GM21526 (cell line): ENCODE measurements around the gene NTN1.

Source experiments
- ATAC-seq: cut with Tn5 transposase; IDR thresholded peaks from one replicate; pipeline ENCODE4 v1.9.1; 2021; ENCODE audit warnings: moderate library complexity; ENCODE audit not compliant: unreplicated experiment, low FRiP score

The NTN1 gene

DNA sequence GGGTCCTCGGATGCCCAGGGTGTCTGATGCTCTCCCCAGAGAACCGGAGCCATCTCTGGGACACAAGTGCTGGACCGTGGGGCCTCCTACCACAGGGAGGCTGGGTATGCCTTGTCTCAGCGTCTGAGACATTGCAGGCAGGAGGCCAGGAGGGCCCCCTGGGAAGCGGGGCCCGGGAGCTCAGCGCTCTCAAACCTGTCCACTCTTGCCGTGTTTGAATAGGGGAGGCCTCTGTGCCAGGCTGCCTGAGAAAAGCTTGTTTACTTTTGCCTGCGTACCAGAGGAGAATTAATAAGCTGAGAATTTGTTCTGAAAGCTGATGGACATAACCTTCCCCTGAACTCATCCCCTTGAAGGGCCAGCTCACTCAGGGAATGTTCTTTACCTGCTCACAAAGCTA, 163.8 kb downstream of the NTN1 start:
- no peak for ATAC-seq

DNA sequence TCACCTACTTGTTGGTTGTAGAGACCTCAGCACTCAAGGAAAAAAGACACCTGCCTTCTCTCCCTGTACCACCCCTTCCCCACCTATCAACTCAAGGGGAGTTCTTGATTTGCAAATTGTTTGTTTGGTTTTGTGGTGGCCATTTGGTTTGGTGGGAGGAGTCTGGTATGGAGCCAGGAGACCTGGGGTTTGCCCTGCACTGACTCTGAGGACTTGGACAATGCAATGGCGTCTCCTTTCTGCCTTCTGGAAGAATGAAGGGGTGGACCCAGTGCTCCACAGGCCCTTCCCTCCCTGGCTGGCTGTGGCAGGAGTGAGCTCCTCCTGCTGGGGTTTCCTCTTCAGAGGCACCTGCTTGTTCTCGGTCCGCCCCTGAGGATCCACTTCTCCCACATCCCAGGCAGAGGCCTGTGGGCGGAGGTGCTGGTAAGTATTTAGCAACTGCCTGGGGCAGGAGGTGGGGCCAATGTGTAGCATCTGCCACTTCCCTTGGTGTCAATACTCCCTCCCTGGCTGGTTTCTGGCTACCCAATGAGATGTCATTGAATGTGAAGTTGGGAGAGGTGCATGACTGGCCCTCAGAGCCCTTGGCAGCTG, 164.5 kb downstream of the NTN1 start:
- no peak for ATAC-seq

DNA sequence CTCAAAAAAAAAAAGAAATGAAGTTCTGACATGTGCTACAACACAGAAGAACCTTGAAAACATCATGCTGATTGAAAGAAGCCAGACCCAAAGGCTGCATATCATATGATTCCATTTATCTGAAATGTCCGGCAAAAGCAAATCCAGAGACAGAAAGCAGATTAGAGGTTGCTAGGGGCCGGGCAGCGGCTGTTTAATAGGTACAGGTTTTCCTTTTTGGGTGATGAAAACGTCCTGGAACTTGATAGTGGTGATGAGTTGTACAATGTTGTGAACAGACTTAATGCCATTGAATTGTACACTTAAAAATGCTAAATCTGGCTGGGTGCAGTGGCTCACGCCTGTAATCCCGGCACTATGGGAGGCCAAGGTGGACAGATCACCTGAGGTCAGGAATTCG, 166.5 kb downstream of the NTN1 start:
- ATAC-seq, result no peak

DNA sequence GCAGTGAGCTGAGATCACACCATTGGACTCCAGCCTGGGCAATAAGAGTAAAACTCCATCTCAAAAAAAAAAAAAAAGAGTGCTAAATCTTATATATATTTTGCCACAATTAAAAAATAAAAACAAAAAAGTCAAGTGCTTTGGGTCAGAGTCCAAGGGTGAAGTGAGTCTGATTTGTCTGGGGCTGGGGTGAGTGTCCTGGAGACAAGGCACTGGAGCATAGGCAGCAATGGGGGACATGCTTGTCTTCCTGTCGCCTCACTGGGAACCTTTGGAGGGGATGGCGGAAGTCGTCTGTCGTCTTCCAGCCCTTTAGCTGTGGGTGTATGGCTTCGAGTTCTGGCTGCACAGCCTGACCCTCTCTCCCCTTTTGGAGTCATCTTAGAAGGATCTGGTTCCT, 167.1 kb downstream of the NTN1 start:
- ATAC-seq, result no peak

DNA sequence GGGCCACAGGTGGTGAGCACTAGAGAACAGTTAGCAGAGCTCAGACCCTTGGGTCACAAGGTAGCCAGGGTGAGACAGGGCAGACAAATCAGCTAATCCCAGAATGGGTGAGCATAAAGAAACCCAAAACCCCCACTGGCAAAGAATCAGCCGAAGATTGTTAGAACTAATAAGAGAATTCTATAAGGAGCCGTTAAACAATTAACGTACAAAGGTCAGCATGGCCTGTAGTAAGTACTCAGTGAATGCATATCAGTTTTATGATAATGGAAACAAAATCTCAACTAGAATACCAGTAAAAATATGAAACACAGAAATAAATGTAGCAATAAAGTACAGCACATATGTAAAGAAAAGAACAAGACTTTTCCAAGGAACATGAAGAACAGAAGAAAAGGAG, 168.6 kb downstream of the NTN1 start:
- ATAC-seq, result no peak

DNA sequence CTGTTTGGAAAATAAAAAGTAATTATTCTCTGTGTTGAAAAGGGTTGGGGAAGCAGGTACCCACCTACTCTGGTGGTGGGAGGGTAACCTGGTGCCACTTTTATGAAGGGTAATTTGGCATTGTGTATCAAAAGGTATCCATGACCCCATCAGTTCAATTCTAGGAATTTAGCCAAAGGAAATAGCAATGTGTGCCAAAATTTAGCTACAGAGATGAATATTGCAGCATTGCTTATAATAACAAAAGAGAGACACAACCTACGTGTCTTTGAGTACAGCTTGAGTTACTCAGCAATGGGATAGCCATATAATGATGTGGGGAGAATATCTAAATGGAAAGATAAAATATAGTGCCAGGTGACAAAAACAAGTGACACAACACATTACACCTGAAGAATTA, 170.7 kb downstream of the NTN1 start:
- ATAC-seq, result no peak

DNA sequence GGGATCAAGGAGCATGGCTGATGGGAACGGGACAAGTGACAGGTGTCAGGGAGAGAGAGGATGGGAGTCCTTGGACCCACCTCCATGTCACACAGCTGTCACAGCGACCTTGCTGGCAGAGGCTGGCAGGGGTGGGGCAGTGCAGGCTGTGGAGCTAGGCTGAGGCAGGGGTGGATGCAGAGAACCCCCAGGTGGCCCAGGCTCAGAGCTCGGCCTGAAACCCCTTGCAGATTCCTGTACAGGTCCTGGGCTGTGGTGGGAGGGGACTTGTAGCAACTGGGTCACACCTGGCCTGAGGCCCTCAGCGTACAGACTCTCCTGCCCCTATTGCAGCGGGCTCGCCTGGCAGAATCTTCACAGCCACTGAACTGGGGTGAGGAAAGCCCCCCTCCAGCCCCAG, 174.1 kb downstream of the NTN1 start:
- ATAC-seq, result no peak

DNA sequence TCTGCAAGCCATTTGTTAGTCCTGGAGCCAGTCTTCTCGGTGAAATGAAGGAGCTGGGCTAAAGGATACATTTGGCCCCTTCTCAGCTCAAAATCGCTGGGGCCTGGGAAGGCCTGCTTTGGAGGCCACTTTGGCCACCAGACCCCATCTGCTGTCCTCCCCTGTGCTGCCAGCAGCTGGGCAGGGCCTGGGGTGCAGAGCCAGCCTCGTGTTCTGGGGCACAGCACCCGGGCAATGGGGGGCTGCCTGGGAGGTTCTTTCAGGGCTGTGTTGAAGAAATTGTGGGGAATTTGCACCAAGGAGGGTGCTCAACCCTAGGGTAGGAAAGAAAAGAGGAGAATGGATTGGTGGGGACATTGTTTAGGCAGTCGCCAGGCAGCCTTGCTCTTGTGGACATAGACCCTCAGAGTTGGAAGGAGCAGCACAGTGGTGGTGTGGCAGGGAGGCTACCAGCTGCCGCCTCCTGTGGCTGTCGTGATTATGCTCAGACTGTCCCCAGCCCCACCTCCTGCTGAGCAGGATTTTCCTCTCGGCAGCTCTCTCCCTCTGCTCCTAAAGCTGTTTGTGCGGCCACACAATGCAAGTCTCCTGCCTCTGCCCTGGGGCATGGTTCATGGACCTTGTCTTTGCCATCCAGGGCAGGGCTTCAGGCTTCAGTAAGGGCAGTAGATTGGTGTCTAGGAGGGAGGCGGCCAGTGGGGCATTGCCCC, 174.8 kb downstream of the NTN1 start:
- ATAC-seq, result no peak

DNA sequence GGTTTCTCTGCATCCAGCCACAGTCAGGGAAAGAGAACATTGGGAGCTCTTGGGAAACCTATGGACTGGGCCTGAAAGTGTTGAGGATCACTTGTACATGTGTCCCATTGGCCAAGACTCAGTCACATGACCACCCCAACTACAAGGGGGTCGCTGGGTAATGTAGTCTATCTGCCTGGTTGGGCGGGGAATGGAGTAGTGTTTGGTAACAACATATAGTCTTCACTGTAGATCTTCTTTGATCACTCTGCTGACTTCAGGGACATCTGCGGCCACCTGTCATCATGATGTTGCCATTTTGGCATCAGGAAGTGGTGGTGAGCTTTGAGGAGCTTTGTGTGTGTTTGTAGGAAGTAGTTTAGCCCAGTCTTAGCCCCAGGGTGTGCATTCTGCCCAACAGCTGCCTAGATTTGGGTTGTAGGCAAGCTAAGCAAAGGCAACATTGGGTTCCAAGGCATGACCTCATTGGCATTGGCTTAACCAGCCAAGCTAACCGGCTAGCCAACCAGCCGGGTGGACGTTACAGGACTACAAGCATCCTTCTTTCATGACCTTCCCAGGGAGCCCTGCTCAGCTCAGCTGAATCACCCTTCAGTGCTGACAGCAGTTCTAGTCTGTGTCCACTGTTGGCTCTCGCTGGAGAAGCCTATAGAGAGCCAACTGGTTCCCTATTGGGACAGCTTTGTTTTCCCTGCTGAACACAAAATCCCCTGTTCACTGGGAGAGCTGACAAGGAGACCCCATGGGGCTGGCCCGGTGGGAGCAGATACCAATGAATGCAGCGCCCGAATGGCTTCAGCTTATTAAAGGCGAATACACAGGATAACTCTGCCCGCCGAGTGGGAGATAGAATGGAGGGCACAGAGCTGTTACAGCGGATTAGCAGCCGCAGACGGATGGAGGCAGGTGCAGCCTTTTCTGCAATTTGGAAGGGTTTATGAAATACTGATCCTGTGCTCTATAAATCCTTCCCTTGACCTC, 178.6 kb downstream of the NTN1 start:
- ATAC-seq, result no peak

DNA sequence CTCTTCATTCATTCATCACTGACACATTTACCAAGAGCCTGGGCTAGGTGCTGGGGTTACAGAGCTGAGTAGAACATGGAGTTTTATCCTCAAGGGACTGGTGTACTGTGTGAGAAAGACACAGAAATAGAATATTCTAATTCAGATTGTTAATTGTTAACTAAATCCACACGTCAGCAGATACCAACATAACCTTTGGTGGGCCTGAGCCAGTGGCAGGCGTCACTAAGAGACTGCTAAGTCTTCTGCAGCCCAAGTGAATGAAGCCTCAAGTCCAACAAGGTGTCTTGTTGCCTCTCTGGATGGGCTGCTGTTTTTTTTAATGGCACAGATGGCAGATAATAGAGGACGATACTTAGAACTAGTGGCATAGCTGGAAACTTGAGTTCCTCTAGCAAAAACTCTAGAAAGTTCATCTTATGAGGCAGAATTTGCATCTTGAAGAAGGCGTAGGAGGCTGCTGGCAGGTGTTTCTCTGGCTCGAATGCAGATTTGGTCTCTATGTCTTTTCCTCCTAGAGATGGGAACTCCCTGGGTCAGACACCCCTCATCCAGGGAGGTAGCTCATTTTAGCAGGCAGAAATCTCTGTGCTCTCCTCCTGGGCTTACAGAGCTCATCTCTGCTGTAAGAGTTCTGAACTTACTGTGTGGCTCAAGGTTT, 179.5 kb downstream of the NTN1 start:
- peak; percentile 65 for ATAC-seq

DNA sequence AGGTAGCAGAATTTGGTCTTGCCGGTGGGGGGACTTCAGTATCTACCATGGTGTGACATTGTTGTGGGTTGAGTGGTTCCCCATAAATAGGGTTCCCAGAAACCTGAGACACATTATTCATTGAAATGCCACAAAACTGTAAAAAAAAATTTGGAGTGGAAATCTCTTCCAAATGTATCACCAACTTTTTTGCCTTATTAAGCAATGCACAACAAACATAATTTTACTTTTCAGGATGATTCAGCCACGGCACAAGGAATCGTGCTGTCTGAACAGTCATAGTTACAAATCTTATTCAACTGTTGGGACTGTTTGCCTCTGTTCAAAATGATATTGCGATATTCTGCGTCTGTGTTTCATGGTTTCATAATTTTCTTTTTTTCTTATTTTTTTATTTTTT, 181.2 kb downstream of the NTN1 start:
- ATAC-seq, result no peak

DNA sequence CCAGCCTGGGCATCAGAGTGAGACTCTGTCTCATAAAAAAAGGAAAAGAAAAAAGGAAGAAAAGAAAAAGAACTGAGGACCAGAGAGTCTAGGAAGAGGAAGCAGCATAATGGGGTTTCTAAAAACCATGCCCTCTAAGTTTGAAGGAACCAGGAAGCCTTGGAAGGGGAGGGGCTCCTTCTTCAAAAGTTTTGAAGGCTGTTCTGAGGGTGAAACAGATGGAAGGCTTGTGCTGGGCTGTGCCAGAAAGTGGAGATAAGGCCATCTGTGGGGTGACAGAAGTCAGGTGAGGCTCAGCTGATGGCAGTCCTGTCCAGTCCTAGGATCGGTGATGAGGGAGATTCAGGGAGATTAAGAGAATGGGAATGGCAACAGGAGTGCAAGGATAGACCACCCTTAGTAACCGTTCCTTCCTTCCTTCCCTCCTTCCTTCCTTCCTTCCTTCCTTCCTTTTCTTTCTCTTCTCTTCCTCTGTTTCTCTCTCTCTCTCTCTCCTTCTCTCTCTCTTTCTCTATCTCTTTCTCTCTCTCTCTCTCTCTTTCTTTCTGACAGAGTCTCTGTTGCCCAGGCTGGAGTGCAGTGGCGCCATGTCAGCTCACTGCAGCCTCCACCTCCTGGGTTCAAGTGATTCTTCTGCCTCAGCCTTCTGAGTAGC, 182.6 kb downstream of the NTN1 start:
- no peak for ATAC-seq

DNA sequence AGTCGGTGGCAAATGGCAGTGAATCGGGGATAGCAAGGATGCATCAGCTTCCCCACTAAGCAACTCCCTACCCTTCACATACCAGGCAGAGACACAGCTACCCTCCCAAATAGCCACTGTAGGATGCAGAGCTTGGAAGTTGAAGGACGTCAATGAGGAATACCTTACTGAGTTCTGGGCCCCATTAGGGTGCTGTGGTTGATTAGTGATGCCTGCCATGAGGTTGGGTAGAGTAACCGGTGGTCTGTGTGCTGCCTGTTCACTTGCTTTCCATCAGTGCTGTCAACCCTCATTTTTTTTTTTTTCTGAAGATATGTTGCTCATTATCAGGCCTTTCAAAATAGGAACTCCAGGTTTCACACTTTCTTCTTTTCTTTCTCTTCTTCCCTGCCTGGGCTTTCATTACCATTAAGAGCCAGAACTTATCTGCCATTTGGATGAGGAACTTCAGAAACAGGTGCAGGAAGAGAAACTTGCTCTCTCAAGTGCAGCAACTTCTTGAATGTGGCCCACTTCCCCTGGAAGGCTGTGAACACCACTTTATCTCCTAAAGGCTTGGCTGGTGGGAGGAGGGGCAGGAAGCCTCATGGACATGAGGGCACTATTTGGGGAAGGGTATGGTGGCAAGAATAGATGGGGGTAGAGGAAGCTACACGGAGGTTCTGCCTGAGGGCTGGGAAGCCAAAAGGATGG, 183.5 kb downstream of the NTN1 start:
- ATAC-seq, result no peak

DNA sequence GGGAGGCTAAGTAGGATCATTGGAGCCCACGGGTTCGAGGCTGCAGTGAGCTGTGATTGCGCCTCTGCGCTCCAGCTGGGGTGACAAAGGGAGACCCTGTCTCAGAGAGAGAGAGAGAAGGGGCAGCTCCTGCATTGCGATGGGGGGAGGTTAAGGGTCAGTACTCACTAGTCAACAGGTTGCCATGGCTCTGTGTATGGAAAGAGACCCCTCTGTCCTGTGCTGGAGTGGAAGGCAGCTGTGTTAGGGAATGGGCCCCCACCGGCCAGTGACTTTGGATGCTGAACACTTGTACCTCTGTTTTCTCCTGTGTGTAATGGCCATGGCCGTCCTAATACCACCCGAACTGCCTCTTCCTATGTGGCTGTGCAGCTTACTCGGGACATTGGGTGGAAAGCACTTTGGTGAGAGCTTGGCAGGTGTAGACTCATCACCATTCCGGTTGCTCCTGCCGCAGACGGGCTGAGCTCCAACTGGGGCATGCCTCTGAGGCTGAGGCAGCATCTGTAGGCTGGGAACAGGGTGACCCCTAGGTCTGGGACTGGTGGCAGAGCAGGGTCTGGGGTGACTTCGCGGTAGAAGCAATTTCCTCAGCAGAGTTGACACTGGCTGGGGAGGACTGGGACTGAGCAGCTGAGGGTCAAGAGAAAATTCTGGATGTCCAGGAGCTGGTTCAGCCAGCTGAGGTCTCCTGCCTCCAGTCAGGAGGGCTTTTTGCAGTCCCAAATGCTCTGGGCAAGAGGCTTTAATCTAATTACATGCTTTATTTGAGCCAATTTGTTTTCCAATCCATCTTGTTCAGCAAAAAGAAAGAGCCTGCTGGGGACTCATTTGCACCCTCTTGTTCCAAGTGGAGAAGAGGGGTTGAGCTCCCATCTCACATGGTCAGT, 184.5 kb downstream of the NTN1 start:
- ATAC-seq, result no peak

DNA sequence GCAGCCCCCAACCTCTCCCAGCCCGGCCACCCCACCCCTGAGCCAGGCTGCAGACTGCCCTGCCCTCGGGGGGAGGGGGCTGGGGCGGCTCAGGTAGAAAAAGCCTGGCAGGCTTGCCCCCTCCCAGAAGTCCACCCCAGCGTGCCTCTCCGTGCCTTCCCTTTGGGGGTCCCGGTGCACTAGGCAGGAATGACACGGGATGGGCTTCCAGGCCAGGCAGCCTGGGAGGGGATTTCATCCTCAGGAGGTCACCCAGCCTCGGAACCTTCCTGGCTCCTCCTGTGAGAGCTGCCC, 185.0 kb downstream of the NTN1 start:
- ATAC-seq, result no peak

DNA sequence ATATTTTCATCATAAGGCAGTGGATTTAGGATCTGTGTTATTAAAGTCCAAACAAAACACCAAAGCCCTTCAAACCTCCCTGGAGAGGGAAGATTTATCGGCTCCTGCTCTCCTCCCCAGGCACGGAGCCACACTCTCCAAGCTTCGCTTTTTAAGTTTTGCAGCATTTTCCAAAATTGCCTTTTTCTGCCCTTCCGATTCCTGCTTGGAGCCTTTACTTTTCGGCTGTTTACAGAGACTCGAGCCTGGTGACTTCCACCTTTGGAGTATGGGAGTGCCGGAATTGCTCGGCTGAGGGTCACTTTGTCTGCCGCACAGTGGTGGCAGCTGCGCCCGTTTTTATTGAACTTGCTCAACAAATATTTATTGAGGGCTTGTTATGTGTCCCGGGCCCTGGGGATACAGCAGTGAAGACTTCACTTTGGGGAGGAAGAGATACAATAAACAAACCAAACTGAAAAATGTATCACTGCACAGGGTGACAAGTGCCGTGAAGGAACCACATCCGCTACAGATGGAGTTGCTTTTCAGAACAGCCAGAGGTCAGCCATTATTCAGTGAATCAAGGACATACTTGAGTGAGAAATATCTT, 185.5 kb downstream of the NTN1 start:
- no peak for ATAC-seq

DNA sequence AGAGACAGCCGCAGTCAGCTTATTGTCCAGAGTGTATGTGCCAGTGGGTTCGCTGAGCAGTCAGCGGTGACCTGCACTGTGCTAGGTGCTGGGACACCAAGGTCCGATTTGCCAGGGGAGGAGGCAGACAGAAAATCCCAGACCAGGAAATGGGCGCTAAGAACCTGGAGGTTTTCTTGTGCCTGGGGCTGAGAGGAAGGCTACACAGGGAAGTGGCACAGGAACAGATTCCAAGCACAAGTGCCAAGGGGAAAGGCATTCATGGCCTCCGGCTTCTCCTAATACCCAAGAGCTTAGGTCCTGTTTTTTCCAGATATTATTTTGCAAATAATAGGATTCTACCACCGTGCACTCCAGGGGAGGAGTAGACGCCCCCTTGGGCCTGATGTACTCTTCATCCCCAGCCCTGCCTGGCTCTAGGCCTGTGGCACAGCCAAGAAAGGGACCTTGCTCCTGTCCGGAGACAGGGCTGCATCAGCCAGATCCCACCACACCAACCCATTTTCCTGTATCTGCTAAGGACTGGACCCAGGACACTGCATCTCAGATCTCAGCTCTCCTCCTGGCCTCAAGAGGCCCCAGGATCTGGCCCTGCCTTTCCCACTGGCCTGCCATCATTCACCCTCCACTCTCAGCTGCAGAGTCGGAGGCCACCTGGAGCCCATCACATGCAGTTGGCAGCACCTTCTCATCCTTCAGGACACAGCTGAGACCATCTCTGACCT, 187.2 kb downstream of the NTN1 start:
- ATAC-seq, result no peak

DNA sequence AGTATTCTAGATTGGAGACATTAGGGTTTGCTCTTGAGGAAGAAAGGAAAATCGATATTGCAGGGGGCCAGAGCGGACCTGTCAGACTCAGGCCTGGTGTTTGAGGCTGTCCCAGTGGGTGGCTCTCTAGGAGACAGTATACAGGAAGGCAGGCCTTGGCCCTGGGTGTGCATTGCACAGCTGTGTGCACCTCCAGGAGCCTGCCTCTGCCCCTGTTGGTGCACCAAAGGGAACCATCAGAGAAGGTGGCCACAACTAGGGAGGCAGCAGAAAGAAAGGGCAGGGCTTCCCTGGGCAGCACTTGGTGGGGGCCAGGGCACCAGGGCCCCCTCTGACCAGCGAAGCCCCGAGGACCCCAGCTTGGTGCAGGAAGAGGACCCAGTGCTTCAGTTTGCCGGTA, 188.0 kb downstream of the NTN1 start:
- no peak for ATAC-seq
